Kidney (tissue), 14 donors: ENCODE results near the gene ERH. TPM values are rescaled to one million over a fixed set of nuclear protein-coding genes. Genes with fewer than 3 reads are reported as not detected.

Experiments
- DNase-seq, 5 donors: peaks; one replicate each; pipeline ENCODE4 v3.0.0-alpha.2; 2013 to 2020
- FAIRE-seq: peaks from 2 replicates; lab custom pipeline; 2012; peaks lifted over from hg19 to GRCh38; lab: Jason Lieb, UNC
- H3K27ac ChIP-seq, 2 donors: one replicate each; pipeline ENCODE4 v1.7.0; 2013; ENCODE audit warnings: low read depth in 2 of 2, low read length in 2 of 2, inconsistent platforms in 1 of 2
- H3K27me3 ChIP-seq: one replicate; pipeline ENCODE4 v1.7.1; 2013; ENCODE audit warnings: low read length, inconsistent platforms; ENCODE audit not compliant: control insufficient read depth, insufficient read depth
- H3K36me3 ChIP-seq, 3 donors: one replicate each; pipeline versions ENCODE4 v1.7.0 to v1.7.1; 2013; ENCODE audit warnings: low read length in 3 of 3, control low read depth in 1 of 3, inconsistent platforms in 1 of 3; ENCODE audit not compliant: insufficient read depth in 3 of 3, control insufficient read depth in 2 of 3
- H3K4me1 ChIP-seq, 3 donors: one replicate each; pipeline versions ENCODE4 v1.7.0 to v1.7.1; 2013; ENCODE audit warnings: low read length in 3 of 3, inconsistent platforms in 1 of 3, low read depth in 1 of 3; ENCODE audit not compliant: control insufficient read depth in 2 of 3, insufficient read depth in 2 of 3
- H3K4me3 ChIP-seq, 3 donors: one replicate each; pipeline versions ENCODE4 v1.7.0 to v1.8.1; 2013; ENCODE audit warnings: low read length in 3 of 3, control low read depth in 1 of 3, inconsistent platforms in 1 of 3
- H3K9ac ChIP-seq, 3 donors: one replicate each; pipeline versions ENCODE4 v1.7.0 to v1.7.1; 2013; ENCODE audit warnings: low read length in 3 of 3, control low read depth in 1 of 3, inconsistent platforms in 1 of 3
- H3K9me3 ChIP-seq, 3 donors: one replicate each; pipeline versions ENCODE4 v1.7.0 to v1.7.1; 2013; ENCODE audit warnings: low read length in 3 of 3, control low read depth in 1 of 3, inconsistent platforms in 1 of 3; ENCODE audit not compliant: control insufficient read depth in 2 of 3, insufficient read depth in 1 of 3
- CTCF ChIP-seq: IDR thresholded peaks from 3 replicates; pipeline ENCODE4 v1.5.1; 2012; ENCODE audit warnings: mild to moderate bottlenecking, moderate library complexity, borderline replicate concordance; ENCODE audit not compliant: insufficient read depth; ENCODE audit errors: extremely low read depth
- intact Hi-C: fragments of 100-400 bp; cut with DNase I; formaldehyde crosslinking; loops from one replicate; pipeline ENCODE4 v1.11.1; 2022
- polyA plus RNA-seq: library from polyadenylated mRNA; stranded (reverse); fragments of 350-450 nt; fragmentation: Illumina TruSeq; extraction: RNeasy Lipid Tissue Mini Kit (QIAGEN cat#74804); gene quantifications from one replicate; pipeline ENCODE4 v1.2.3, GENCODE V29; 2014; ENCODE audit warnings: low read depth, low replicate concordance; ENCODE audit not compliant: insufficient read depth
- total RNA-seq: library from RNA; stranded (reverse); fragmentation: NEBNext Ultra II Directional; extraction: Animal tissue kit (Norgen Biotek cat#: 25700); gene quantifications from one replicate; pipeline ENCODE4 v1.2.1, GENCODE V29; 2021
- donor health status: control.
- donor health status: control.
- donor health status: control.
- donor health status: control.
- donor health status: control.
- donor health status: DM: yes; HTN: yes; CAD: no.
- donor health status: Normal renal cell carcinoma (clear cell type).

Gene ERH
- total and polyA plus RNA-seq, 2 donors from 2014 or later: 168 to 193 TPM

- no peaks in the 10 kb centered on the region for H3K4me1 ChIP-seq
- TF ChIP-seq CTCF: no peak
- H3K27me3 ChIP-seq: no peaks in the 10 kb centered on the region
- intact Hi-C loops: no loop called here
- no peaks in the 10 kb centered on the region for H3K36me3 ChIP-seq
- no peak overlapping the region for H3K9ac ChIP-seq
- H3K27ac ChIP-seq: no peak overlapping the region
- no peak overlapping the region for H3K4me3 ChIP-seq
- no peaks in the 10 kb centered on the region for H3K9me3 ChIP-seq
- no peak for FAIRE-seq
- DNase-seq: no peak
Measured at GRCh38 chr14:69413483-69413882, 15.4 kb upstream of the ERH start.

GRCh38 chr14:69408331-69408960 is 10.3 kb upstream of the ERH start:
- no peak overlapping the region for H3K27ac ChIP-seq
- no peaks in the 10 kb centered on the region for H3K36me3 ChIP-seq
- no peak overlapping the region for H3K9ac ChIP-seq
- FAIRE-seq: no peak
- no peaks in the 10 kb centered on the region for H3K27me3 ChIP-seq
- H3K4me1 ChIP-seq: no peaks in the 10 kb centered on the region
- H3K4me3 ChIP-seq: no peak overlapping the region
- intact Hi-C loops: no loop called here
- no peaks in the 10 kb centered on the region for H3K9me3 ChIP-seq
- DNase-seq: peak in 3 of 5 donors; percentile 24 to 49 (median 44)
- no peak for TF ChIP-seq CTCF

GRCh38 chr14:69405762-69406161 is 7.7 kb upstream of the ERH start:
- TF ChIP-seq CTCF: no peak
- H3K27ac ChIP-seq: no peak overlapping the region
- no peak overlapping the region for H3K4me3 ChIP-seq
- DNase-seq (no peak), FAIRE-seq (no peak)
- H3K4me1 ChIP-seq: peaks cover 0 to 6% (median 0%) of the 10 kb centered on the region in 3 donors
- intact Hi-C loops: no loop called here
- H3K9ac ChIP-seq: no peak overlapping the region
- H3K27me3 ChIP-seq: no peaks in the 10 kb centered on the region
- H3K36me3 ChIP-seq: no peaks in the 10 kb centered on the region
- no peaks in the 10 kb centered on the region for H3K9me3 ChIP-seq

- no peak for DNase-seq
- Histone ChIP-seq H3K27me3 (no peaks in the 10 kb centered on the region), H3K9ac (no peak overlapping the region), H3K4me3 (no peak overlapping the region), H3K27ac (no peak overlapping the region), H3K36me3 (no peaks in the 10 kb centered on the region), H3K9me3 (no peaks in the 10 kb centered on the region), H3K4me1 (peaks cover 0 to 6% (median 3%) of the 10 kb centered on the region in 3 donors)
- TF ChIP-seq CTCF: no peak
- intact Hi-C loops: no loop called here
- FAIRE-seq: no peak
Measured at GRCh38 chr14:69404883-69405282, 6.8 kb upstream of the ERH start.
